HEK293 (cell line): Measurements from ENCODE around the gene ATOH1.

ENCODE experiments used
- CTCF ChIA-PET: fragments of 350-600 bp; formaldehyde crosslinking; extraction: SDS; loops from one replicate; lab custom pipeline; 2021; ENCODE audit warnings: antibody characterized with exemption; lab: Yijun Ruan, JAX
- POLR2A ChIA-PET: fragments of 300-600 bp; formaldehyde crosslinking; extraction: SDS; loops from one replicate; lab custom pipeline; 2020; ENCODE audit warnings: antibody characterized with exemption, inconsistent platforms; lab: Yijun Ruan, JAX
- H3K27ac ChIP-seq: fragments of 200-500 bp; sonication (Bioruptor generic); 2 replicates; pipeline ENCODE4 v1.5.1; 2014; ENCODE audit warnings: low read depth, low read length, control low read depth, inconsistent platforms; ENCODE audit errors: extremely low read depth
- H3K36me3 ChIP-seq, 2 experiments: fragments of 200-500 bp in 1 of 2; sonication (Bioruptor generic) in 1 of 2; 1 replicate in 1 of 2; 2 replicates in 1 of 2; pipeline ENCODE4 v1.5.1; 2014 to 2017; ENCODE audit warnings: inconsistent platforms in 2 of 2, low read length in 2 of 2; ENCODE audit not compliant: control insufficient read depth in 2 of 2, insufficient read depth in 1 of 2
- H3K4me1 ChIP-seq: fragments of 200-500 bp; sonication (Bioruptor generic); 2 replicates; pipeline ENCODE4 v1.5.1; 2014; ENCODE audit warnings: mild to moderate bottlenecking, low read length, inconsistent platforms; ENCODE audit not compliant: control insufficient read depth, insufficient read depth
- H3K4me3 ChIP-seq: 2 replicates; pipeline ENCODE4 v1.5.1; 2011; ENCODE audit warnings: low read depth, mild to moderate bottlenecking, control low read depth, low read length, moderate library complexity
- H3K9me3 ChIP-seq: fragments of 200-500 bp; sonication (Bioruptor generic); 2 replicates; pipeline ENCODE4 v1.5.1; 2014; ENCODE audit warnings: low read depth, low read length, inconsistent platforms; ENCODE audit not compliant: control insufficient read depth, insufficient read depth
- ELK4 ChIP-seq: IDR thresholded peaks from 2 replicates; pipeline ENCODE4 v1.6.1; 2011; ENCODE audit warnings: mild to moderate bottlenecking, low read depth, low read length, borderline replicate concordance
- GLIS1 ChIP-seq: fragments of 450-650 bp; formaldehyde crosslinking; IDR thresholded peaks from 2 replicates; pipeline ENCODE4 v1.5.1; 2016; ENCODE audit warnings: missing biosample characterization, missing genetic modification characterization
- KLF17 ChIP-seq: fragments of 450-650 bp; formaldehyde crosslinking; IDR thresholded peaks from 2 replicates; pipeline ENCODE4 v1.5.1; 2016; ENCODE audit warnings: missing biosample characterization, missing genetic modification characterization
- SALL2 ChIP-seq: fragments of 450-650 bp; formaldehyde crosslinking; IDR thresholded peaks from 2 replicates; pipeline ENCODE4 v1.5.0; 2017; ENCODE audit warnings: missing biosample characterization, mild to moderate bottlenecking, missing genetic modification characterization, borderline replicate concordance
- SCRT1 ChIP-seq: fragments of 450-650 bp; formaldehyde crosslinking; IDR thresholded peaks from 2 replicates; pipeline ENCODE4 v1.5.1; 2016; ENCODE audit warnings: missing biosample characterization, missing genetic modification characterization, borderline replicate concordance
- SP7 ChIP-seq: fragments of 450-650 bp; formaldehyde crosslinking; IDR thresholded peaks from 2 replicates; pipeline ENCODE4 v1.5.1; 2016; ENCODE audit warnings: missing biosample characterization, missing genetic modification characterization
- TSHZ1 ChIP-seq: fragments of 450-650 bp; formaldehyde crosslinking; IDR thresholded peaks from 2 replicates; pipeline ENCODE4 v1.5.1; 2016; ENCODE audit warnings: missing biosample characterization, missing genetic modification characterization, borderline replicate concordance
- WT1 ChIP-seq: fragments of 450-650 bp; formaldehyde crosslinking; IDR thresholded peaks from 2 replicates; pipeline ENCODE4 v1.5.1; 2016; ENCODE audit warnings: missing biosample characterization, missing genetic modification characterization
- ZBTB21 ChIP-seq: fragments of 450-650 bp; formaldehyde crosslinking; IDR thresholded peaks from 2 replicates; pipeline ENCODE4 v1.5.1; 2017; ENCODE audit warnings: missing biosample characterization, missing genetic modification characterization
- ZBTB48 ChIP-seq: fragments of 450-650 bp; formaldehyde crosslinking; IDR thresholded peaks from 2 replicates; pipeline ENCODE4 v1.5.1; 2016; ENCODE audit warnings: missing biosample characterization, missing genetic modification characterization
- ZNF133 ChIP-seq: fragments of 450-650 bp; formaldehyde crosslinking; IDR thresholded peaks from 2 replicates; pipeline ENCODE4 v1.5.1; 2016; ENCODE audit warnings: missing biosample characterization, missing genetic modification characterization
- ZNF184 ChIP-seq: fragments of 450-650 bp; IDR thresholded peaks from 2 replicates; pipeline ENCODE4 v1.5.1; 2018; ENCODE audit warnings: missing biosample characterization, mild to moderate bottlenecking, missing genetic modification characterization
- ZNF214 ChIP-seq: fragments of 450-650 bp; formaldehyde crosslinking; IDR thresholded peaks from 2 replicates; pipeline ENCODE4 v1.5.1; 2017; ENCODE audit warnings: missing biosample characterization, mild to moderate bottlenecking, missing genetic modification characterization, borderline replicate concordance
- ZNF324 ChIP-seq: fragments of 450-650 bp; formaldehyde crosslinking; IDR thresholded peaks from 2 replicates; pipeline ENCODE4 v1.5.1; 2016; ENCODE audit warnings: missing biosample characterization, missing genetic modification characterization
- ZNF366 ChIP-seq: fragments of 450-650 bp; formaldehyde crosslinking; conservative IDR thresholded peaks from 2 replicates; pipeline ENCODE4 v1.5.1; 2016; ENCODE audit warnings: missing biosample characterization, missing genetic modification characterization
- ZNF416 ChIP-seq: fragments of 450-650 bp; formaldehyde crosslinking; IDR thresholded peaks from 2 replicates; pipeline ENCODE4 v1.5.1; 2016; ENCODE audit warnings: missing biosample characterization, missing genetic modification characterization
- ZNF521 ChIP-seq: fragments of 450-650 bp; formaldehyde crosslinking; IDR thresholded peaks from 2 replicates; pipeline ENCODE4 v1.5.1; 2017; ENCODE audit warnings: missing biosample characterization, mild to moderate bottlenecking, missing genetic modification characterization
- ZNF530 ChIP-seq: fragments of 450-650 bp; formaldehyde crosslinking; IDR thresholded peaks from 2 replicates; pipeline ENCODE4 v1.5.1; 2016; ENCODE audit warnings: low read depth, missing biosample characterization, missing genetic modification characterization
- ZNF548 ChIP-seq: fragments of 450-650 bp; formaldehyde crosslinking; IDR thresholded peaks from 2 replicates; pipeline ENCODE4 v1.5.1; 2016; ENCODE audit warnings: missing biosample characterization, missing genetic modification characterization
- ZNF549 ChIP-seq: fragments of 450-650 bp; IDR thresholded peaks from 2 replicates; pipeline ENCODE4 v1.5.1; 2018; ENCODE audit warnings: missing biosample characterization, missing genetic modification characterization, mild to moderate bottlenecking, inconsistent platforms, moderate library complexity
- ZNF561 ChIP-seq: fragments of 450-650 bp; IDR thresholded peaks from 2 replicates; pipeline ENCODE4 v1.5.1; 2018; ENCODE audit warnings: missing biosample characterization, missing genetic modification characterization, borderline replicate concordance
- ZNF629 ChIP-seq: fragments of 450-650 bp; formaldehyde crosslinking; IDR thresholded peaks from 2 replicates; pipeline ENCODE4 v1.5.1; 2017; ENCODE audit warnings: missing biosample characterization, missing genetic modification characterization
- ZNF645 ChIP-seq: fragments of 450-650 bp; formaldehyde crosslinking; IDR thresholded peaks from 2 replicates; pipeline ENCODE4; 2016; ENCODE audit warnings: missing biosample characterization, missing genetic modification characterization
- ZNF658 ChIP-seq: fragments of 450-650 bp; formaldehyde crosslinking; IDR thresholded peaks from 2 replicates; pipeline ENCODE4; 2016; ENCODE audit warnings: missing biosample characterization, missing genetic modification characterization
- ZNF776 ChIP-seq: fragments of 450-650 bp; formaldehyde crosslinking; IDR thresholded peaks from 2 replicates; pipeline ENCODE4 v1.5.0; 2017; ENCODE audit warnings: missing biosample characterization, missing genetic modification characterization, borderline replicate concordance
- ZNF791 ChIP-seq: fragments of 450-650 bp; formaldehyde crosslinking; IDR thresholded peaks from 2 replicates; pipeline ENCODE4 v1.5.1; 2016; ENCODE audit warnings: missing biosample characterization, missing genetic modification characterization

Gene ATOH1

GRCh38 chr4:93870876-93871458 is 42.4 kb downstream of the ATOH1 start:
- Histone ChIP-seq H3K9me3 (no peaks in the 10 kb centered on the region), H3K36me3 (no peaks in the 10 kb centered on the region), H3K4me3 (no peak overlapping the region), H3K4me1 (no peaks in the 10 kb centered on the region), H3K27ac (no peak overlapping the region)
- ChIA-PET POLR2A (no interaction called here), CTCF (interaction anchor here (0.6 kb wide), 1 partner anchor 326 kb away, joined by 3 read pairs; no protein-coding TSS in a partner anchor)
- TF ChIP-seq ZNF776 (tag by site-specific recombination) (no peak), ZNF530 (tag by site-specific recombination) (no peak), ZNF366 (tag by site-specific recombination) (no peak), ZNF791 (tag by site-specific recombination) (no peak), ELK4 (no peak), GLIS1 (tag by site-specific recombination) (no peak), KLF17 (tag by site-specific recombination) (no peak), ZNF561 (no peak), ZNF184 (no peak), ZNF416 (no peak), SP7 (tag by site-specific recombination) (no peak), ZNF548 (tag by site-specific recombination) (no peak), ZNF324 (tag by site-specific recombination) (no peak)

- no peaks in the 10 kb centered on the region for H3K36me3 ChIP-seq
- no peaks in the 10 kb centered on the region for H3K4me1 ChIP-seq
- H3K27ac ChIP-seq, result no peak overlapping the region
- ChIA-PET CTCF (interaction anchor here (1.1 kb wide), 1 partner anchor 11 kb away, joined by 4 read pairs; no protein-coding TSS in a partner anchor), POLR2A (no interaction called here)
- TF ChIP-seq ZBTB48 (tag by site-specific recombination) (no peak), ZNF214 (no peak), ZBTB21 (tag by site-specific recombination) (no peak), ZNF521 (tag by site-specific recombination) (no peak)
- no peaks in the 10 kb centered on the region for H3K9me3 ChIP-seq
- H3K4me3 ChIP-seq, result no peak overlapping the region
Observed at GRCh38 chr4:93876754-93877153, 48.2 kb downstream of the ATOH1 start.

GRCh38 chr4:93878566-93878965 is 50.0 kb downstream of the ATOH1 start:
- ChIA-PET POLR2A (no interaction called here), CTCF (interaction anchor here (0.6 kb wide), 1 partner anchor 50 kb away, joined by 3 read pairs; no protein-coding TSS in a partner anchor)
- Histone ChIP-seq H3K27ac (no peak overlapping the region), H3K4me1 (no peaks in the 10 kb centered on the region), H3K36me3 (no peaks in the 10 kb centered on the region), H3K4me3 (no peak overlapping the region), H3K9me3 (no peaks in the 10 kb centered on the region)
- TF ChIP-seq SCRT1 (tag by site-specific recombination), result no peak
- no peak for TF ChIP-seq ZNF549 (tag by site-specific recombination)
- TF ChIP-seq SALL2 (tag by site-specific recombination), result no peak
- TF ChIP-seq WT1 (tag by site-specific recombination), result no peak
- TF ChIP-seq ZNF629 (tag by site-specific recombination), result no peak
- no peak for TF ChIP-seq ZNF645
- no peak for TF ChIP-seq ZNF133
- TF ChIP-seq TSHZ1, result no peak
- TF ChIP-seq ZNF658 (tag by site-specific recombination), result no peak
